Subcutaneous abdominal adipose tissue (tissue), 5 donors: ENCODE data around the gene PRKCH.

Experiments used
- H3K27ac ChIP-seq: one replicate; pipeline ENCODE4 v1.7.0; 2013; ENCODE audit warnings: low read depth, mild to moderate bottlenecking, inconsistent platforms, low read length, moderate library complexity
- H3K27me3 ChIP-seq, 5 donors: one replicate each; pipeline ENCODE4 v1.7.0; 2013; ENCODE audit warnings: low read length in 5 of 5, inconsistent platforms in 1 of 5; ENCODE audit not compliant: control insufficient read depth in 5 of 5, insufficient read depth in 4 of 5
- H3K36me3 ChIP-seq, 5 donors: one replicate each; pipeline ENCODE4 v1.7.0; 2013; ENCODE audit warnings: low read length in 5 of 5; ENCODE audit not compliant: control insufficient read depth in 5 of 5, insufficient read depth in 5 of 5
- H3K4me1 ChIP-seq, 5 donors: one replicate each; pipeline ENCODE4 v1.7.0; 2013; ENCODE audit warnings: low read length in 5 of 5, mild to moderate bottlenecking in 3 of 5, moderate library complexity in 1 of 5; ENCODE audit not compliant: control insufficient read depth in 5 of 5, insufficient read depth in 5 of 5
- H3K4me3 ChIP-seq, 5 donors: one replicate each; pipeline ENCODE4 v1.7.0; 2013; ENCODE audit warnings: low read length in 5 of 5, low read depth in 1 of 5
- H3K9ac ChIP-seq, 5 donors: one replicate each; pipeline ENCODE4 v1.7.0; 2013; ENCODE audit warnings: low read length in 5 of 5, mild to moderate bottlenecking in 4 of 5, moderate library complexity in 3 of 5
- H3K9me3 ChIP-seq, 5 donors: one replicate each; pipeline ENCODE4 v1.7.0; 2013; ENCODE audit warnings: low read length in 5 of 5; ENCODE audit not compliant: control insufficient read depth in 5 of 5
- donor health status: healthy.
- donor health status: healthy.
- donor health status: healthy.
- donor health status: healthy.
- donor health status: healthy.

The PRKCH gene

GRCh38 chr14:61505815-61506809 is 184.7 kb downstream of the PRKCH start:
- peaks cover 0 to 12% (median 7%) of the 10 kb centered on the region in 5 donors for H3K4me1 ChIP-seq
- peaks cover 0 to 2% (median 0%) of the 10 kb centered on the region in 5 donors for H3K36me3 ChIP-seq
- H3K4me3 ChIP-seq = no peak overlapping the region
- no peak overlapping the region for H3K27ac ChIP-seq
- no peak overlapping the region for H3K9ac ChIP-seq
- no peaks in the 10 kb centered on the region for H3K27me3 ChIP-seq
- H3K9me3 ChIP-seq = no peaks in the 10 kb centered on the region

DNA sequence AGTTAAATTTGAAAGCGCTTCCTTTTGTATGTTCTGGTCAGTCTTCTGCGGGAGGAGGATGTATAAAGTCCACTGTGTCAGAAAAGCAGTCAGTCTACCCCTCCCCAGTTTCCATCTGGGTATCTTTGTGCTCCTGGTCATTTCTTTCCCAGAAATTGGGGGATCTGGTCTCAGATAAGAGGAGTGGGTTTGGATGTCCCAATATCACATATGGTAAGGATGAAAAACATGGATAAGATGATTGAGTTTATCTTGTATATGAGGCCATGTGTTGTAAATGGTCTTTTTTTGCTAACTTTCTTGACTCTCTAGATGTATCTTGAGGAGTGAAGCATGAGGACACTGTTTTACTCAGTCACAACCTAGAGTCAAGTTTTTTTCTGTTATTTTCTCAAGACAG is 187.1 kb downstream of the PRKCH start:
- Histone ChIP-seq H3K9me3 (no peaks in the 10 kb centered on the region), H3K4me1 (peaks cover 0 to 11% (median 2%) of the 10 kb centered on the region in 5 donors), H3K36me3 (peaks cover 0 to 2% (median 0%) of the 10 kb centered on the region in 5 donors), H3K4me3 (no peak overlapping the region), H3K27me3 (no peaks in the 10 kb centered on the region), H3K27ac (no peak overlapping the region), H3K9ac (no peak overlapping the region)

GRCh38 chr14:61510736-61511557 is 189.6 kb downstream of the PRKCH start:
- peaks cover 0 to 11% (median 8%) of the 10 kb centered on the region in 5 donors for H3K4me1 ChIP-seq
- H3K27me3 ChIP-seq = no peaks in the 10 kb centered on the region
- H3K9me3 ChIP-seq = no peaks in the 10 kb centered on the region
- H3K9ac ChIP-seq = no peak overlapping the region
- no peak overlapping the region for H3K4me3 ChIP-seq
- peaks cover 0 to 2% (median 0%) of the 10 kb centered on the region in 5 donors for H3K36me3 ChIP-seq
- no peak overlapping the region for H3K27ac ChIP-seq

DNA sequence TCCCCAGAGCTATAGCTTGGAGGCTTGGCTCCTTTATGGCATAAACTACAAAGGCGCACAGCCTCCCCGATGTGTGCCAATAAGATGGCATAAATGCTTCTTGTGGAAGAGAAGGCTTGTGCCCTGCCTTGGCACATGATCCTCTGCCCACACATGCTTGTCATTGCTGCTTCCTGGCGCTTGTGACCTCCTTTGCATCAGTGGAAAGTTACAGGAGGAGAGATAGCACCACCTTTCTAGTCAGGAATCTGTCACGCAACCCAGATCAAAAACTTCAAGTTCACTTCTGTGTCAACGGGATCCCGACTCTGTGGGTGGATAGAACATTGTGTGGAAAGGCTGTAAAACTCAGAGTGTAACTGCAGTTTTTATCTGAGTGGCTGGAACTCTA is 190.2 kb downstream of the PRKCH start:
- Histone ChIP-seq H3K4me1 (peaks cover 2 to 16% (median 14%) of the 10 kb centered on the region in 5 donors), H3K27ac (no peak overlapping the region)

GRCh38 chr14:61512026-61512834 is 190.9 kb downstream of the PRKCH start:
- H3K9ac ChIP-seq = no peak overlapping the region
- peaks cover 7 to 23% (median 20%) of the 10 kb centered on the region in 5 donors for H3K4me1 ChIP-seq
- H3K36me3 ChIP-seq = peaks cover 0 to 2% (median 0%) of the 10 kb centered on the region in 5 donors
- no peaks in the 10 kb centered on the region for H3K27me3 ChIP-seq
- no peaks in the 10 kb centered on the region for H3K9me3 ChIP-seq
- H3K4me3 ChIP-seq = no peak overlapping the region
- no peak overlapping the region for H3K27ac ChIP-seq

More for the DNA sequence above, 190.2 kb downstream of the PRKCH start:
- Histone ChIP-seq H3K27me3 (no peaks in the 10 kb centered on the region), H3K9me3 (no peaks in the 10 kb centered on the region), H3K4me3 (no peak overlapping the region), H3K9ac (no peak overlapping the region), H3K36me3 (peaks cover 0 to 2% (median 0%) of the 10 kb centered on the region in 5 donors)

DNA sequence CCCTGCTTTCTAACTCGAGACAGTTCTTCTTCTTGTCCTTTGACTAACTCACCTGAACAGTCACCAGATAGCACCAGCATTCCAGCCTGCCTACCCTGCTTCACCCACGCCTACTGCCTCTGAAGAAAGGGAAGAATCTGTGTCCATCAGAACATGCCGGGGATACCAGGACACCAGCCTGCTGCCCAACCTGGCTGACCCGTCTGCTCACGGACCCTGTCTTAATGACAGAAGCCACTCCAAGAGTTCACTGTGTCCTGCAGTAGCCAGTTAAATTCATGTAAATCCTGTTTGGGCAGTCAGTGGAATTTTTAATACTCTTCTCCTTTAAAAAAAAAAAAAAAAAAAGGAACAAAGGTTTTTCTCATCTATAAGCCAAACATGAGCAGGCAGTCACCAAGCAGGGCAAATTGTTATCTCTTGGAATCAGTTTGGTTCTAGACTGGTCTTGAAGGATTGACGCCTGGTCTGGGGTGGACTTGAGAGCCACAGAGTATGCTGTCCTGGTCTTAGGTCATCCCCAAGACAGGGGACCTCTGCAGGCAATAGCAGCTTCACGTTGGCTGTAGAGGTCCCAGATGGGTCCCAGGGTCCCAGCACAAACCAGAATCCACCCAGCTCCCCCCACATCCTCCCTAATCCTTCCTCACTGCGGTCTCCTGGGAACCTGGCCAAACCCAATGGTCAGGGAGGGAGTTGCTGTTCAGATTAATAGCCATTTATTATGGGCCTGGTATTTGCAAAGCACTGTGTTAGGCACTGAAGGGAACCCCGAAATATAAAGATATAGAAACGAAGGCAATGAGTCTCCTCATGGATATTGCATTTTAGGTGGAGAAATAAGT is 192.8 kb downstream of the PRKCH start:
- no peak overlapping the region for H3K4me3 ChIP-seq
- peaks cover 10 to 33% (median 30%) of the 10 kb centered on the region in 5 donors for H3K4me1 ChIP-seq
- no peaks in the 10 kb centered on the region for H3K27me3 ChIP-seq
- no peaks in the 10 kb centered on the region for H3K9me3 ChIP-seq
- no peak overlapping the region for H3K27ac ChIP-seq
- no peak overlapping the region for H3K9ac ChIP-seq
- peaks cover 0 to 2% (median 0%) of the 10 kb centered on the region in 5 donors for H3K36me3 ChIP-seq

GRCh38 chr14:61514927-61515326 is 193.5 kb downstream of the PRKCH start:
- Histone ChIP-seq H3K27ac (no peak overlapping the region), H3K4me1 (peaks cover 10 to 33% (median 30%) of the 10 kb centered on the region in 5 donors), H3K27me3 (no peaks in the 10 kb centered on the region), H3K9me3 (no peaks in the 10 kb centered on the region), H3K4me3 (no peak overlapping the region), H3K36me3 (peaks cover 0 to 2% (median 0%) of the 10 kb centered on the region in 5 donors), H3K9ac (no peak overlapping the region)

- H3K27me3 ChIP-seq = no peaks in the 10 kb centered on the region
- H3K27ac ChIP-seq = peak overlapping the region; percentile 2
- peaks cover 0 to 2% (median 0%) of the 10 kb centered on the region in 5 donors for H3K36me3 ChIP-seq
- H3K9me3 ChIP-seq = no peaks in the 10 kb centered on the region
- no peak overlapping the region for H3K9ac ChIP-seq
- peaks cover 10 to 33% (median 30%) of the 10 kb centered on the region in 5 donors for H3K4me1 ChIP-seq
- H3K4me3 ChIP-seq = no peak overlapping the region
These were observed 194.2 kb downstream of the PRKCH start for GRCh38 chr14:61515436-61516117.
